DLD1 (cell line): ENCODE measurements around the gene PHF21B.

ENCODE experiments used
- in situ Hi-C: cut with HindIII; loops from 2 replicates; pipeline ENCODE4 v1.10.0; 2017; ENCODE audit warnings: low sequenced_read_pairs

Gene PHF21B

GRCh38 chr22:45014654-45015053 is 4.8 kb upstream of the PHF21B start:
- in situ Hi-C loops, result no loop called here

- in situ Hi-C loops, result no loop called here
These were observed 3.3 kb upstream of the PHF21B start for GRCh38 chr22:45013138-45013537.

GRCh38 chr22:45010532-45010900 is 711 bp upstream of the PHF21B start:
- in situ Hi-C loops, result no loop called here

GRCh38 chr22:45008751-45009605 is 827 bp downstream of the PHF21B start:
- in situ Hi-C loops, result no loop called here

- in situ Hi-C loops, result no loop called here
These were observed 1.6 kb downstream of the PHF21B start for GRCh38 chr22:45008186-45008681.

- in situ Hi-C loops, result no loop called here
These were observed 2.2 kb downstream of the PHF21B start for GRCh38 chr22:45007391-45008185.

GRCh38 chr22:45006964-45007390 is 2.8 kb downstream of the PHF21B start:
- in situ Hi-C loops, result no loop called here

GRCh38 chr22:45006111-45006963 is 3.5 kb downstream of the PHF21B start:
- in situ Hi-C loops, result no loop called here

GRCh38 chr22:45001653-45002052 is 8.2 kb downstream of the PHF21B start:
- in situ Hi-C loops, result no loop called here

- in situ Hi-C loops, result no loop called here
These were observed 9.5 kb downstream of the PHF21B start for GRCh38 chr22:45000330-45000729.

- in situ Hi-C loops, result no loop called here
These were observed 10.1 kb downstream of the PHF21B start for GRCh38 chr22:44999687-45000086.

- in situ Hi-C loops, result no loop called here
These were observed 10.6 kb downstream of the PHF21B start for GRCh38 chr22:44999231-44999630.

- in situ Hi-C loops, result no loop called here
These were observed 11.5 kb downstream of the PHF21B start for GRCh38 chr22:44998296-44998695.

GRCh38 chr22:44997060-44997459 is 12.7 kb downstream of the PHF21B start:
- in situ Hi-C loops, result no loop called here

GRCh38 chr22:44996648-44997047 is 13.2 kb downstream of the PHF21B start:
- in situ Hi-C loops, result no loop called here

GRCh38 chr22:44996120-44996519 is 13.7 kb downstream of the PHF21B start:
- in situ Hi-C loops, result no loop called here

- in situ Hi-C loops, result no loop called here
These were observed 14.1 kb downstream of the PHF21B start for GRCh38 chr22:44995715-44996114.

GRCh38 chr22:44995105-44995514 is 14.7 kb downstream of the PHF21B start:
- in situ Hi-C loops, result no loop called here

GRCh38 chr22:44994399-44995104 is 15.3 kb downstream of the PHF21B start:
- in situ Hi-C loops, result no loop called here

- in situ Hi-C loops, result no loop called here
These were observed 17.6 kb downstream of the PHF21B start for GRCh38 chr22:44992166-44992565.
